Natural killer cell treated with Interleukin-12 subunit alpha and Interleukin-12 subunit beta and Interleukin-15 and Interleukin-18, amount 100 ng/mL, for 72 hours (primary cell): ENCODE data around the gene CHST4. TPM values are rescaled to one million over a fixed set of nuclear protein-coding genes. Genes with fewer than 3 reads are reported as not detected.

Experiments used
- ATAC-seq, 2 donors: fragments of 150-1000 bp; cut with Tn5 transposase in 1 of 2; sonication (Bioruptor Pico), chemical (Tn5 transposase) in 1 of 2; 2 replicates each; pipeline ENCODE4 v1.10.0; 2021
- DNase-seq: peaks from one replicate; pipeline ENCODE4 v3.0.0; 2022; ENCODE audit warnings: low spot score
- H3K27ac Mint-ChIP-seq, 2 donors: 1 replicate in 1 of 2; 2 replicates in 1 of 2; pipeline ENCODE4 v1.8.0; 2022; ENCODE audit warnings: mixed read lengths in 2 of 2, mild to moderate bottlenecking in 1 of 2, moderate library complexity in 1 of 2
- H3K27me3 Mint-ChIP-seq, 2 donors: 1 replicate in 1 of 2; 2 replicates in 1 of 2; pipeline ENCODE4 v1.8.0; 2022; ENCODE audit warnings: mixed read lengths in 2 of 2
- H3K36me3 Mint-ChIP-seq: one replicate; pipeline ENCODE4 v1.8.0; 2022; ENCODE audit warnings: mixed read lengths
- H3K4me1 Mint-ChIP-seq, 2 donors: 1 replicate in 1 of 2; 2 replicates in 1 of 2; pipeline ENCODE4 v1.8.0; 2022; ENCODE audit warnings: low read depth in 2 of 2, mixed read lengths in 2 of 2, mild to moderate bottlenecking in 1 of 2
- H3K4me3 Mint-ChIP-seq: one replicate; pipeline ENCODE4 v1.8.0; 2022; ENCODE audit warnings: mixed read lengths
- H3K9me3 Mint-ChIP-seq: 2 replicates; pipeline ENCODE4 v1.8.0; 2022; ENCODE audit warnings: mixed read lengths
- total RNA-seq, 2 donors: library from RNA; stranded (reverse); gene quantifications; one replicate each; pipeline ENCODE4 v1.2.3, GENCODE V29; 2022

The CHST4 gene
- total RNA-seq: not detected

DNA sequence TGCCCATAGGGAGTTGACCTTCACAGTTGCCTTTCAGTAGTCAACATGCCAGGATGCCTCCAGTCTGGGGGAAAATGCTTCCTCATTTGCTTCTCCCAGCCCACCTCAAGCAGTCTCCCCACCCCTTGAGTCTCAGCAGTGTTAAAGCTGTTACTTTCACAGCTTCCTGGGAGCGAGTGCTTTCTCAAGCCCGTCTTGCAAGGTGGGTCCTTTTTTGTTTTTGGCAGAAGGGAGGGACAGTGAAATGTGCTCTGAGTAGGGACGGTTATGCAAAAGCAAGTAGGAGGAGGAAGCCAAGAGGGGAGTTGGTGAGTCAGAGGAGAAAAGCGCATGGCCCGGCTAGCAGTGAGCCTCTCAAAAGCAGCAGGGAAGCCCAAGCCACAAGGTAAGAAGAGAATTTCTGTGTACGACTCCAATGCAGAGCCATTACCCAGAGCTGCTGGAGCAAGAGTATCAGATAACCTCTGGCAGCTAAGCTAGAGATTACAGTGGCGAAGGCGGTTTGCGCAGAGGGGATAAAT is at the start of gene CHST4:
TSS of gene CHST4 (plus strand) at position 316 of the 521 bp plus-strand sequence. CDS start 10,252 bp downstream, outside the sequence.
- peak in 1 of 2 donors; percentile 14 for ATAC-seq
- Mint-ChIP-seq H3K9me3 (no peaks in the 10 kb centered on the region), H3K27ac (no peak within 1 kb of the TSS), H3K4me3 (no peak within 1 kb of the TSS), H3K27me3 (peaks cover 23 to 25% of the 10 kb centered on the region in 2 donors), H3K36me3 (no peaks in the 10 kb centered on the region), H3K4me1 (no peaks in the 10 kb centered on the region)
- DNase-seq: no peak

DNA sequence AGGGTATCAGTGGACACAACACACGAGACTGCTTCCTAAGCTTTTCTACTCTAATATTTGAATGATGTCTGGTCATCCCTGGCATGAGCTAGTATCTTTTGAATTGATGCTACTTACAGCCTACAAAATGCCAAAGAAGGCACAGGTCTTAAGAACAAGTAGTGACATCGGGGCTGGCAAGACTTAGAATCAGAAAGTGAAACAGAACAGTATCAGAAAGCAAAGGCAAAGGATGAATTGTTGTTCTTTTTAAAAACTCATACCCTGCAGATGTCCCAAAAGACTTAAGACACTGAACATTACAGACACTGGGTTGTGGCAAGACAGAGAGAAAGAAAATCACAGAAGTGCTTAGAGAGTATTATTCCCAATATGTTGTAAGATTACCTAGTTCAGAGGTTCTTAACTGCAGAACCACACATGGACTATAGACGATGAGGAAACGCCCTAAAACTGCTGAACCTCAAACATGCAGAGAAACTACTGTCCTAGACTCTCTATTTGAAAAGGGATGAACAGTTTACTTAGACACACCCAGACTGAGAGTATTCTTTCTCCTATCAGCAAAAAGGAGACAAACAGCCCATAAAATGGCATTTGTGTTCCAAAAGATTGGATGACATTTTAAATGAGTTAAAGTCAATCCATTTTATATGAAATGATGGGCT is 49.6 kb upstream of the CHST4 start:
- H3K27ac Mint-ChIP-seq: no peak overlapping the region
- no peaks in the 10 kb centered on the region for H3K27me3 Mint-ChIP-seq
- H3K4me3 Mint-ChIP-seq: no peak overlapping the region
- no peaks in the 10 kb centered on the region for H3K4me1 Mint-ChIP-seq
- no peaks in the 10 kb centered on the region for H3K9me3 Mint-ChIP-seq
- ATAC-seq (no peak), DNase-seq (no peak)
- peaks cover 15% of the 10 kb centered on the region for H3K36me3 Mint-ChIP-seq

GRCh38 chr16:71479420-71479819 is 46.8 kb upstream of the CHST4 start:
- H3K4me1 Mint-ChIP-seq: peaks cover 7 to 9% of the 10 kb centered on the region in 2 donors
- H3K27ac Mint-ChIP-seq: no peak overlapping the region
- no peak for ATAC-seq
- no peaks in the 10 kb centered on the region for H3K27me3 Mint-ChIP-seq
- peaks cover 15% of the 10 kb centered on the region for H3K36me3 Mint-ChIP-seq
- no peak for DNase-seq
- H3K4me3 Mint-ChIP-seq: no peak overlapping the region
- no peaks in the 10 kb centered on the region for H3K9me3 Mint-ChIP-seq

- peaks cover 13% of the 10 kb centered on the region for H3K36me3 Mint-ChIP-seq
- H3K4me3 Mint-ChIP-seq: no peak overlapping the region
- peaks cover 13% of the 10 kb centered on the region in 2 donors for H3K4me1 Mint-ChIP-seq
- DNase-seq (no peak), ATAC-seq (no peak)
- no peak overlapping the region for H3K27ac Mint-ChIP-seq
- no peaks in the 10 kb centered on the region for H3K27me3 Mint-ChIP-seq
- no peaks in the 10 kb centered on the region for H3K9me3 Mint-ChIP-seq
These were observed 45.3 kb upstream of the CHST4 start for GRCh38 chr16:71480956-71481355.

DNA sequence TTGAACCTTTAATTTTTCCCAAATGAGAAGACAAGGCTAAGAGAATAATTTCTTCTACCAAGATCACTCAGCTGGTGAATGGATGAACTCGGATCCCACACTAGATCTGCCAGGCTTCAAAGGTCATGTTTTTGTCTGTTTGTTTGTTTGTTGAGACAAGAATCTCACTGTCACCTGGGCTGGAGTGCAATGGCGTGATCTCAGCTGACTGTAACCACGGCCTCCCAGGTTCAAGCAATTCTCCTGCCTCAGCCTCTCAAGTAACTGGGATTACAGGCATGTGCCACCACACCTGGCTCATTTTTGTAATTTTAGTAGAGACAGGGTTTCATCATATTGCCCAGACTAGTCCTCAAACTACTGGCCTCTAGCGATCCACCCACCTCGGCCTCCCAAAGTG is 43.7 kb upstream of the CHST4 start:
- Mint-ChIP-seq H3K27me3 (peaks cover 2 to 4% of the 10 kb centered on the region in 2 donors), H3K4me3 (no peak overlapping the region), H3K9me3 (no peaks in the 10 kb centered on the region), H3K4me1 (peaks cover 13 to 15% of the 10 kb centered on the region in 2 donors), H3K36me3 (peaks cover 4% of the 10 kb centered on the region), H3K27ac (peak overlapping the region in 1 of 2 donors; percentile 30)
- ATAC-seq (no peak), DNase-seq (no peak)

GRCh38 chr16:71484006-71484893 is 42.0 kb upstream of the CHST4 start:
- peak; percentile 92 to 94 for ATAC-seq
- DNase-seq: peak; percentile 86
- Mint-ChIP-seq H3K36me3 (no peaks in the 10 kb centered on the region), H3K27me3 (peaks cover 4 to 5% of the 10 kb centered on the region in 2 donors), H3K27ac (peak overlapping the region; percentile 74 to 86), H3K4me3 (peak overlapping the region; percentile 84), H3K9me3 (no peaks in the 10 kb centered on the region), H3K4me1 (peaks cover 13 to 15% of the 10 kb centered on the region in 2 donors)

GRCh38 chr16:71489122-71489521 is 37.1 kb upstream of the CHST4 start, which contains the start of gene ZNF19:
Gene ZNF19, minus strand, starts transcription at chr16:71489324. Its CDS starts 7,210 bp downstream, at chr16:71482114.
- H3K27me3 Mint-ChIP-seq: peaks cover 15 to 17% of the 10 kb centered on the region in 2 donors
- H3K36me3 Mint-ChIP-seq: no peaks in the 10 kb centered on the region
- DNase-seq (no peak), ATAC-seq (no peak)
- H3K27ac Mint-ChIP-seq: no peak within 1 kb of the TSS
- peaks cover 6 to 8% of the 10 kb centered on the region in 2 donors for H3K4me1 Mint-ChIP-seq
- no peak within 1 kb of the TSS for H3K4me3 Mint-ChIP-seq
- no peaks in the 10 kb centered on the region for H3K9me3 Mint-ChIP-seq

DNA sequence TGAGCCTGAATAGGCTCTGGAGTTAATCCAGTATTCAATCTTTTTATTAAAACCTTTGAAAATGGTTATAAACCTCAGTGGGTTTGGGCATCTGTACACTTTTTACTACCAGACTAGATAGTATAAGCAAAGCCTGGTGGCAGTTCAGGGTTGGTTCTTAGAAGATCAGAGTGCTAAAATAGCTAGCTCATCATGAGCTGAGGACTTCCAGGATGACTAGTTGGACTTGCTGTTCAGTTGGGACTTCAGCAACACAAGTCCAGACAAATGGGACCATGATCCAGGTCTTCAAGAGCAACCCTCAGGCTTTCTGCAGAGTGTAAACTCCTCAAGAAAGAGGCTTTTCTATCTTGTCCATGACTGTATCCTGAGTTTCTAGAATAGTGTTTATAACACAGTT is 35.9 kb upstream of the CHST4 start:
- no peak for ATAC-seq
- no peak overlapping the region for H3K4me3 Mint-ChIP-seq
- no peak for DNase-seq

GRCh38 chr16:71491054-71491453 is 35.2 kb upstream of the CHST4 start:
- peaks cover 17 to 20% of the 10 kb centered on the region in 2 donors for H3K27me3 Mint-ChIP-seq
- no peak overlapping the region for H3K4me3 Mint-ChIP-seq
- H3K27ac Mint-ChIP-seq: no peak overlapping the region
- H3K9me3 Mint-ChIP-seq: no peaks in the 10 kb centered on the region
- no peaks in the 10 kb centered on the region for H3K36me3 Mint-ChIP-seq
- ATAC-seq (no peak), DNase-seq (no peak)
- peaks cover 0 to 3% of the 10 kb centered on the region in 2 donors for H3K4me1 Mint-ChIP-seq

More for the DNA sequence above, 35.9 kb upstream of the CHST4 start:
- Mint-ChIP-seq H3K36me3 (no peaks in the 10 kb centered on the region), H3K27me3 (peaks cover 17% of the 10 kb centered on the region in 2 donors), H3K27ac (no peak overlapping the region), H3K9me3 (no peaks in the 10 kb centered on the region), H3K4me1 (peaks cover 0 to 3% of the 10 kb centered on the region in 2 donors)

- no peaks in the 10 kb centered on the region for H3K36me3 Mint-ChIP-seq
- ATAC-seq (no peak), DNase-seq (no peak)
- no peaks in the 10 kb centered on the region for H3K9me3 Mint-ChIP-seq
- peak overlapping the region in 1 of 2 donors; percentile 5 for H3K27ac Mint-ChIP-seq
- no peaks in the 10 kb centered on the region for H3K4me1 Mint-ChIP-seq
- H3K27me3 Mint-ChIP-seq: peaks cover 13 to 15% of the 10 kb centered on the region in 2 donors
- H3K4me3 Mint-ChIP-seq: no peak overlapping the region
These were observed 33.4 kb upstream of the CHST4 start for GRCh38 chr16:71492786-71493185.

GRCh38 chr16:71493213-71493612 is 33.0 kb upstream of the CHST4 start:
- Mint-ChIP-seq H3K9me3 (no peaks in the 10 kb centered on the region), H3K4me3 (no peak overlapping the region), H3K27ac (no peak overlapping the region), H3K36me3 (no peaks in the 10 kb centered on the region), H3K4me1 (no peaks in the 10 kb centered on the region), H3K27me3 (peaks cover 12 to 16% of the 10 kb centered on the region in 2 donors)
- DNase-seq (no peak), ATAC-seq (no peak)

DNA sequence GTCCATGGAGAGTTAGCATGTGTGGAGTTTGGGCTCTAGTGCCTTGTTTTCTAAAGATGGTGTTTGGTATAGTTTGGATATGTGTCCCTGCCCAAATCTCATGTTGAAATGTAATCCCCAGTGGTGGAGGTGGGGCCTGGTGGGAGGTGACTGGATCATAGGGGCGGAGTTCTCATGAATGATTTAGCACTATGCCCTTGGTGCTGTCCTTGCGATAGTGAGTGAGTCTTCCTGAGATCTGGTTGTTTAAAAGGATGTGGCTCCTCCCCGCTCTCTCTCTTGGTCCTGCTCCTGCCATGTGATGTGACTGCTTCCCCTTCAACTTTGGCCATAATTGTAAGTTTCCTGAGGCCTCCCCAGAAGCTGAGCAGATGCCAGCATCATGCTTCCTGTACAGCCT is 28.2 kb upstream of the CHST4 start:
- no peak overlapping the region for H3K4me3 Mint-ChIP-seq
- H3K27me3 Mint-ChIP-seq: peaks cover 14 to 18% of the 10 kb centered on the region in 2 donors
- no peaks in the 10 kb centered on the region for H3K36me3 Mint-ChIP-seq
- H3K27ac Mint-ChIP-seq: no peak overlapping the region
- DNase-seq (no peak), ATAC-seq (no peak)
- no peaks in the 10 kb centered on the region for H3K9me3 Mint-ChIP-seq
- no peaks in the 10 kb centered on the region for H3K4me1 Mint-ChIP-seq

- DNase-seq: no peak
- Mint-ChIP-seq H3K4me3 (no peak overlapping the region), H3K36me3 (no peaks in the 10 kb centered on the region), H3K4me1 (no peaks in the 10 kb centered on the region), H3K9me3 (no peaks in the 10 kb centered on the region), H3K27ac (no peak overlapping the region), H3K27me3 (peaks cover 12 to 16% of the 10 kb centered on the region in 2 donors)
- peak in 1 of 2 donors; percentile 56 for ATAC-seq
These were observed 26.4 kb upstream of the CHST4 start for GRCh38 chr16:71499775-71500364.
